HG02623 (cell line): ENCODE data around the gene ARID1A.
A peak's percentile ranks its signal among the peaks of the same experiment; 100 is the strongest.
"Not testable (repeated sequence)": the region's sequence is repeated elsewhere in the genome, so short reads cannot be mapped to it uniquely, and the experiment has no call there.

ENCODE experiments used
- ATAC-seq: cut with Tn5 transposase; IDR thresholded peaks from one replicate; pipeline ENCODE4 v1.9.1; 2021; ENCODE audit warnings: moderate library complexity; ENCODE audit not compliant: unreplicated experiment

The ARID1A gene

DNA sequence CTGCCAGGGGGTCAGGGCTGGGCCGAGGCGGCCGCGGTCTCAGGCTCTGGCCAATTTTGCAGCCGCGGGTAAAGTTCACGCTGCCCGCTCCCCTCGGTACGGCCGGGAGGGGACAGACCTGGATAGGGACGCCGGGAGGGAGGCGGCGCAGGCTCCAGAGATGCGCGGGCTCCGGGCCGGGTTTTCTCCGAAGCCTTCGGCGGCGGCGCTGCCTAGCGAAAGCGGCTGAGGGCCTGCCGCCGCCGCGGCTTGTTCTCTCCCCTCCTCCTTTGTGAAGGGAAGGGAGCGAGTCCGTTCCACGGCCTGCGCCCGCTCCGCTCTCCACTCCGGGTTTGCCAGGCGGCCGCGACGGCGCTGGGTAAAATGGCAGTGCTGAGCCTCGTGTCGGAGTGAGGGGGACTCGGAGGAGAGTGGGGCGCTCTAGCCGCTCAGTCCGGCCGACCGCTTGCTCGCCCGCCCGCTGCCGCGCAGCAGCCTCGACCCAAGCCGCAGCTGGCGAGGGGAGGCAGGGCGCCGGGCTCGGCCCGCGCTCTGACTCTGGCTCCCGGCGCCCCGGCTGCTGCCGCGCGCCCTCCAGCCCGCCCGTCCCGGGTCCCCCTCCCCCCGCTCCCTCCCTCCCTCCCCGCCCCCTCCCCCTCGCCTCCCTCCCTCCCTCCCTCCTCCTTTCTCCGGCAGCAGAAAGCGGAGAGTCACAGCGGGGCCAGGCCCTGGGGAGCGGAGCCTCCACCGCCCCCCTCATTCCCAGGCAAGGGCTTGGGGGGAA is at the start of gene ARID1A:
ARID1A (plus strand) TSS at position 660 of the 763 bp plus-strand sequence. CDS start 389 bp downstream, outside the sequence.
- ATAC-seq = peak; percentile 36

GRCh38 chr1:26664802-26665201 is 31.0 kb upstream of the ARID1A start:
- no peak for ATAC-seq

DNA sequence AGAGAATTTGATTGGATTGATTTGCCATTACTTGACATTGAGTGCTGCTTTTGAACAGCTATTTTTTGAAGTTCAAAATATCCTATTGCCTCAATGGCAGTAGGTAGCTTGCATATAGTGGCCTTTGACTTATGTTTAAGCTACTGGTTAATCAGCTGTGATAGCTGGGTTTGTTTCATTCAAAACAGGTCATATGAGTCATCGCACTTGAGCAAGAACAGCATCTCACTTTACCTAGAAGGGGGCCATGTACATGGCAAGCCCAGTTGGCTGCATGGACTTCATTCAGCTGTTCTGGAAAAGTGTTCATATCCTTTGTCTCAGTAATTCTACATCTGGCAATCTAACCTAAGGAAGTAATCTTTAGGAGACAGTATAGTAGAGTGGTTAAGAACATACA is 29.0 kb upstream of the ARID1A start:
- ATAC-seq = no peak

DNA sequence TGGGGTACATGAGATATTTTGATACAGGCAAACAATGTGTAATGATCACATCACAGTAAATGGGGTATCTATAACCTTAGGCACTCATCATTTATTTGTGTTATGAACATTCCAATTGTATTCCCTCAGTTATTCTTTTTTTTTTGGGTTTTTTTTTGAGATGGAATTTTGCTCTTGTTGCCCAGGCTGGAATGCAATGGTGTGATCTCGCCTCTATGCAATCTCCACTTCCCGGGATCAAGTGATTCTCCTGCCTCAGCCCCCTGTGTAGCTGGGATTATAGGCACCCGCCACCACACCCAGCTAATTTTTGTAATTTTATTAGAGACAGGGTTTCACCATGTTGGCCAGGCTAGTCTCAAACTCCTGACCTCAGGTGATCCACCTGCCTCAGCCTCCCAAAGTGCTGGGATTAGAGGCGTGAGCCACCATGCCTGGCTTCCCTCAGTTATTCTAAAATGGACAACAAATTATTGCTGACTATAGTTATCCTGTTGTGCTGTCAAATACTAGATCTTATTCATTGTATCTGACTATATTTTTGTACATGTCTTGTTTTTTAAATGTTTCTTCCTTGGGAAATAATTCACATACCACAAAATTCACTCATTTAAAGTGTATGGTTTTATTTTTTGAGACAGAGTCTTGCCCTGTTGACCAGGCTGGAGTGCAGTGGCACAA is 27.6 kb upstream of the ARID1A start:
- ATAC-seq = not testable (repeated sequence)

DNA sequence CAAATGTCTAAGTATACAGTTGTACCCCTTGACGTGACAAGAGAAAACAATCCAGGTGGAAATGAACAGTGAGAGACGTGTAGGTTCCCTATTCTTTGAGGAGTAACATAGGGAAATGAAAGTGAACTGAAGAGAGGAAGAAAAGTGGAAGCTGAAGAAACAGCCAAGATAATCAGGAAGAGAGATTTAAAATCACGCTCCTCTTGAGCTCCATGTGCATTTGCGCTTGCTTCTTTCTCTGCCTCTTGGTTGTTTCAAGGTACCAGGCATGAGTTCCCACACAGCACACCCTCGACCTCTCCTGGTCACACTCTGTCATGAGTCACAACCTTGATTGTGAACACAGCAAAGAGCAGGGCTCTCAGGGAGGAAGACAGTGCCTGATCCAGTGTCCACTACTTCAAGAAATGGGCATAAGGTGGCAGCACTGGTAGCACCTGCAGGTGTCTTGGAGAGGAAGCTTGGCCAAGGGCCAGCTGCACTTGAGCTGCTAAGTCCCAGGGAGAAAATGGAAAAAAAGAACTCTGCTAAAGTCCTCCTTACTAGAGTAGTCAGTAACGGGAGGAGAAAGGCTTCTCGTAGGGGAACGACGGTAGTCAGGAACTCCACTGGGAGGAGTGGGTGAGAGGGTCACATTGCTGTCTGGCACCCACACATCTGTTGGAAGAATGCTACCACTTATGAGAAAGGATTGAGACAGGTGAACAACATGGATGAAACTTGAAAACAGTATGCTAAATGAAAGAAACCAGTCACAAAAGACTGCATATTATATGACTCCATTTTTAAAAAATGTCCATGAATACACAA is 18.3 kb upstream of the ARID1A start:
- ATAC-seq = peak; percentile 50

DNA sequence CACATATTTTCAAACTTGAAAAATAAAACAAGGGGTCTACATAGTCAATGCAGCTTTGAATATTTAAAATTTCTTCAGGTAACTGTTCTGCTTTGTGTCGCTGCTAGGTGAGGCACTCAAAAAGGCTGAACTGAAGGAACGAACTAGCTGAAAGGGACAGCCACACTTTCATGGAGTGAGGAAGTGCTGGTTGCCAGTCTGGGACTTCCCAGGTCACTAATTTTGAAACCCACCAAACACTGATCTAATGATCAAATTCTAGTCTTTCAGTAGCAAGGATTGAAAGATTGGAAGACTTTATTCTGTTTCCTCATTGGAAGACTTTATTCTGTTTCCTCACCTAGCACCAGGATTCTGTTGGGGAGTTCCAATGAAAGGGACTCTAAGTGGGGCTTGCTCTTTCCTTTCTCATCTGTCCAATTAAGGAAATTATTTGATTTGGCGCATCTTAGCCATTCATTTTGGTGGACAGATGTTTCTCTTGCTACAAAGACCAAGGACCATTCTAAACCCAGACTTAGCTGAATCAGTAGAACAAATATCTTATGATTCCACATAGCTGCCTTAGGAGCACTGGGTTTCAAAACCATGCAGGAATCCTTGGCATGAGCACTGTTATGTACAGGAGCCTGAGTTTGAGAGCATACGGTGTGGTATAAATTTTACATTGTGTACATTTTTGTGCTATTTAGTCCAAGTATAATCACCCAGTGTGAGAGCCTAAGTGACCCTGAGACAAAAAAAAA is 10.9 kb upstream of the ARID1A start:
- no peak for ATAC-seq

DNA sequence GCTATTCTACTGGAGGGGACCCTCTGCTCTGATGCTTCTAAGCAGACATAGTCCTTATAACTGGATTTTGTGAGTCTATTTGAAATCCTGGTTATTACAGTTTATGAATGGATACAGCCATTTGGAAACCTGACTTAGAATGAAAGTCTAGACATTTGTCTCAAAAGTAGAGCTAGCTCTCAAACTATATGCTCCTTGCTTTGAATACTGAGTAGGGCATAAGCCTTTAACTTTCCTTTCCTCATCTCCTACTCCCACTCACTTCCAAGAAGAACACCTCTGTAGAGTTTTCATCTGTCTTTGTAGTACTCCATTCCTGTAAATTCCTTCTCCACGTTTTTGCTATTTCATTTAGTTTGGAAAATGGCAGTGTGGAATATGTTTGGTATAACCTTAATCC is 9.0 kb upstream of the ARID1A start:
- ATAC-seq = no peak

DNA sequence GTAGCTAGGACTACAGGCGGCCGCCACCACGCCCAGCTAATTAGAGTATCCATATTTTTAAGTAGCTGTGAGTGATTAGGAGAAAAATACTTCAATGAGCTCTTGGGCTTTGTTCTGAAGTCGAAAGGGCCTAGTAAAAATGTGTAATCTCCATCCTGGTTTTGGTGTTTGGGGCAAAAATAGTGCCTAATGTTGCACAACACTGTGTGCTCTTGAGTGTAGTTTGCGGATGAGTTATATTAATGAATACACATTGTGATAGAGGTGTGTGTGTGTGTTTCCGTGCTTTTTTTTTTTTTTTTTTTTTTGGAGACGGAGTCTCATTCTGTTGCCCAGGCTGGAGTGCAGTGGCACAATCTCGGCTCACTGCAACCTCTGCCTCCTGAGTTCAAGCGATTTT is 6.3 kb upstream of the ARID1A start:
- ATAC-seq = no peak

DNA sequence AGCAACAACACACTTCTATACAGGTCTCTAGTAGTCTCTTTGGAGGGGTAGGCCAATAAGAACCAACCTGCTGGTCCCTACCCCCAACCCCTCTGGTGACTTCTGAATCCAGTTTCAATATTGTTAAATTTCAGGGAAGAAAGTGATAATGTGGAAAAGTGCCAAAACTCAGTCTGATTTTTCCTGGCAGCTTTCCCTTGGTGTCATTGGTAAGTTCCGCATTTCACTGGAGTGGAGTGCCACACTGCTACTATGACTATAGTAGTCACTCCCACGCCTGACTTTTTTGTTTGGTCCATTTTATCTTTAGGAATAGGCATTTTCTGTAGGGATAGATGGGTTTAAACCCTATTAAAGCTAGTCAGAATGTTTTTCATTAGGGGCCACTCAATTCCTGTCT is 5.7 kb upstream of the ARID1A start:
- ATAC-seq = no peak

DNA sequence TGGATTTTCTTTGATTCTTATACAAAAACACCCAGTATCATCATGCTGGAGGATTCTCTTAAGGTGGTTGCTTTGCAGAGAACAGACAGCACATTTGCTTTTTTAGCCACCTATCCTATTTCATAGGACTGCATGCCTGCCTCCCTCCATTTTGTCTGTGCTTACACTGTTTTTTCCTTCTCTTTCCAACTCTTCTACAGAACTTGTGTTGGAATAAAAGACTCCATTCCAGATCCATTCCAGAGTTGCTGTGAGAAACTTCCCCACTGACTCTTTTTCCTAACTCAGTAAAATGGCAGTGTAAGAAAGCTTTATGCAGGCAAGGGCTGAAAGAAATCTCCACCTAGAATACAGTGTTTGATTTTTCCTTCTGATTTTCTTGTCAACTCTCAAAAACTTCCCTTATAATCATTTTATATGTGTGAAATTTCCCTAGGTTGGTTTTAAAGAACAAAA is 5.2 kb upstream of the ARID1A start:
- no peak for ATAC-seq

DNA sequence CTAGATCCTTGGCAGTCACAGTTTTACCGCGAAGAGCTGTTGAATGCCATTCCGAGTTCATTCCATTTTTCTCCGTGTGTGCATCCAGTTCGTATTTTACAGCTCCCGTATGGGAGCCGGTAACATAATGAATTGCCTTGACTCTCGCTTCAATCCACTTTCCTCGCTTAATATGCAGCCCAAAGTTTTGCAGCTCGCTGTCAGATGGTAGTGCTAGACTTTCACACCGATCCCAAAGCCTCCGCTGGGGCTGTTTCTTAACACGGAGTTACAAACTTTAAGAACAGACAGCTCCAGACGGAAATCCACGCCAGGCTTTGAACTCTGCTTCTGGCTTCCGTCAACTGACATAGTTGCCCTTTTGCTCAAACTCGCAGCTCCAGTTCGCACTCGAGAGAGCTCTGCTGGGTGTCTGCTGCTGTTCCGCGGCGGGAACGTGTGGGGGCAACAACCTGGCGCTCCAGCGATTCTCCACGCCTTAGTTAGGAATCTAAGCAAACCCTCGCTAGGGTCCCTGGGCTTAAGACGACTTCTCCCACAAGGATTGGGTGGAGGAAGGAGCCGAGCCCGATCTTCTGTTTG is 3.5 kb upstream of the ARID1A start:
- ATAC-seq = peak; percentile 30

- ATAC-seq = no peak
Measured at GRCh38 chr1:26692793-26693490, 2.9 kb upstream of the ARID1A start.

GRCh38 chr1:26693599-26694572 is 1.9 kb upstream of the ARID1A start:
- ATAC-seq = no peak

GRCh38 chr1:26694638-26695355 is 1.0 kb upstream of the ARID1A start:
- no peak for ATAC-seq

DNA sequence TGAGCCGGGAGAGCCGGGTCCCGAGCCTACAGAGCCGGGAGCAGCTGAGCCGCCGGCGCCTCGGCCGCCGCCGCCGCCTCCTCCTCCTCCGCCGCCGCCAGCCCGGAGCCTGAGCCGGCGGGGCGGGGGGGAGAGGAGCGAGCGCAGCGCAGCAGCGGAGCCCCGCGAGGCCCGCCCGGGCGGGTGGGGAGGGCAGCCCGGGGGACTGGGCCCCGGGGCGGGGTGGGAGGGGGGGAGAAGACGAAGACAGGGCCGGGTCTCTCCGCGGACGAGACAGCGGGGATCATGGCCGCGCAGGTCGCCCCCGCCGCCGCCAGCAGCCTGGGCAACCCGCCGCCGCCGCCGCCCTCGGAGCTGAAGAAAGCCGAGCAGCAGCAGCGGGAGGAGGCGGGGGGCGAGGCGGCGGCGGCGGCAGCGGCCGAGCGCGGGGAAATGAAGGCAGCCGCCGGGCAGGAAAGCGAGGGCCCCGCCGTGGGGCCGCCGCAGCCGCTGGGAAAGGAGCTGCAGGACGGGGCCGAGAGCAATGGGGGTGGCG is 371 bp downstream of the ARID1A start:
- peak; percentile 1 for ATAC-seq

- no peak for ATAC-seq
Measured at GRCh38 chr1:26696654-26697430, 1.0 kb downstream of the ARID1A start.

DNA sequence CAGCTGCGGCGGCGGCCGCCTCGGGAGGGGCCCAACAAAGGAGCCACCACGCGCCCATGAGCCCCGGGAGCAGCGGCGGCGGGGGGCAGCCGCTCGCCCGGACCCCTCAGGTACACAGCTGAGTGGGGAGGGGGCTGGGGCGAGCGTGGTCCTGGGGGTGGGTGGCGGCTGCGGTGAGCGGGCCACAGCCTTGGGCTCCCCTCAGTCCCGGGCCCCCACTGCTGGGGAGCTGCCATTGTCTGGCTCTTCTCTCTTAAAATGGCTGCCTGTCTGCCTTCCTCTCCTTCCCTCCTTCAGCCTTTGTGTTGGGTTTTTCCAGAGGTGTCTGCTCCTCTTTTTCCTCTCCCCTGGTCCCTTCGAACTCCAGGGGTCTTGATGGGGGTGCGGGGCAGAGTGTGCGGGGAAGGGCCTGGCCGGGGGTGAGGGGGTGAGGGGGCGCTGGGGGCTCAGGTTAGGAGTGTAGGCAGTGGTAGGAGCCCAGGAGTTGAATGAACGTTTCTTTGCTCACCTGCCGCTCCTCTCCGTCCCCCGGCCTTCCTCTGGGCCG is 1.7 kb downstream of the ARID1A start:
- no peak for ATAC-seq
